ENCODE results near the gene CDH13.

The CDH13 gene

GRCh38 chr16:83200005-83200779 is 573.4 kb downstream of the CDH13 start:
- POLR2A ChIA-PET: no interaction called here
- CTCF ChIA-PET: interaction anchor here (1.1 to 1.5 kb wide), 2 partner anchors 12 to 14 kb away, joined by 3 to 4 read pairs; no protein-coding TSS in a partner anchor
- DNase-seq (ENCODE audit: extremely low spot score): no peak
- no peak for TF ChIP-seq CTCF (IDR thresholded peaks at IDR 0.05; ENCODE audit: control extremely low read depth, extremely low read depth, low read depth, missing control alignments)

DNA sequence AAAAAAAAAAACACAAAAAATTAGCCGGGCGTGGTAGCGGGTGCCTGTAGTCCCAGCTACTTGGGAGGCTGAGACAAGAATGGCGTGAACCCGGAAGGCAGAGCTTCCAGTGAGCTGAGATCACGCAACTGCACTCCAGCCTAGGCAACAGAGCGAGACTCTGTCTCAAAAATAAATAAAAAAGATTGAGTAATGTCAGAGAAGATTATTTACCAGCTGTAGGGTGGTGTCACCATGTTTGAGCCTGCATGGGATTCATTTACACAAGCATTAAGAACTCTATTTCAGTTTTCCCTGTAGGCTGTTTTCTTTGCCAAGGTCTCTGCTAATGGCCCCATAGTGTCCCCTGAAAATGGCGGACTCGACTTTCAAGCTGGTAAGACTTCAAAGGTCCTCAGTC is 575.0 kb downstream of the CDH13 start:
- POLR2A ChIA-PET: no interaction called here

DNA sequence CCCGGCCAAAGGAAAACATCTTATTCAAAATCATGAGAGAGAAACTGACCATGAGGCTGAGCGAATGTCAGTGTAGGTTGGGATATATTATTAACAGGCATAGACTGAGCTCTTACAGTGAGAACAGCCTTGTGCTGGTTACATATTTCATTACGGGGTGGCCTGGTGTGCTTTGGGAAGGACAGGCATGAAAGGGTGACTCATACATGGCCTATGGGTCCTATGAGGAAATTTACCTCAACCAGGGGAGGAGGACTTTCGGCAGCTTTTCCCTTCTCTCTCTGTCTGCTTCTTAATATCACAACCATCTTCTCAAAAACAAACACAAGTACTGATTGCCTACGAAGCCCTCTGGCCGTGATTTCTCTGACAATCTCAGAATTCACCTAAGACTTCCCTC is 579.1 kb downstream of the CDH13 start:
- ChIA-PET POLR2A (no interaction called here), CTCF (interaction anchor here (1.2 kb wide), 1 partner anchor 9 kb away, joined by 4 read pairs; no protein-coding TSS in a partner anchor)
- DNase-seq (ENCODE audit: extremely low spot score): no peak

More for the DNA sequence above, 575.0 kb downstream of the CDH13 start:
- DNase-seq (ENCODE audit: extremely low spot score): no peak
- CTCF ChIA-PET: no interaction called here
- TF ChIP-seq CTCF (IDR thresholded peaks at IDR 0.05; ENCODE audit: control extremely low read depth, extremely low read depth, low read depth, missing control alignments): no peak

DNA sequence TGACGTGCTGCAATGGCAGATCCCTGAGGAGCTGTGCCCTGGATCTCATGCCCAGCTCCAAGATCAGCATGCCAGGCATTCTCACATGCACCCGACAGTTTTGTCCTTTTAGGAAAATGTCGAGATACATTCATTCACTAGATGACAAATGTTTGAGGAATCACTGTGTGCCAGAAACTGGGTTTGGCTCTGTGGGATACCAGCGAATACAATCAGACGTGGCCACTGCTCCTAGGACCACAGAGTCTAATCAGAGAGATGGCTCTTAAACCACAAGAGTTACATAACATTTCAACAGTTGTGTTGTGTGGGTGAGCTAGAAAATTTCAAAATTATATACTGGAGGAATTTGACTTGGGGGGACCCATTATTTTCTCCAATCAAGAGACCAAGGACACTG is 579.7 kb downstream of the CDH13 start:
- TF ChIP-seq CTCF (IDR thresholded peaks at IDR 0.05; ENCODE audit: control extremely low read depth, extremely low read depth, low read depth, missing control alignments): no peak
- POLR2A ChIA-PET: no interaction called here
- DNase-seq (ENCODE audit: extremely low spot score): no peak
- CTCF ChIA-PET: interaction anchor here (1.2 kb wide), 1 partner anchor 8 kb away, joined by 4 read pairs; no protein-coding TSS in a partner anchor

More for the DNA sequence above, 579.1 kb downstream of the CDH13 start:
- TF ChIP-seq CTCF (IDR thresholded peaks at IDR 0.05; ENCODE audit: control extremely low read depth, extremely low read depth, low read depth, missing control alignments): no peak

GRCh38 chr16:83211711-83212110 is 584.9 kb downstream of the CDH13 start:
- DNase-seq (ENCODE audit: extremely low spot score): no peak
- ChIA-PET POLR2A (no interaction called here), CTCF (interaction anchor here (7.9 kb wide), 1 partner anchor 948 kb away, joined by 40 read pairs; no protein-coding TSS in a partner anchor)
- no peak for TF ChIP-seq CTCF (IDR thresholded peaks at IDR 0.05; ENCODE audit: control extremely low read depth, extremely low read depth, low read depth, missing control alignments)

- ChIA-PET POLR2A (no interaction called here), CTCF (interaction anchor here (1.3 to 7.9 kb wide), 3 partner anchors 12 to 949 kb away, joined by 4 to 40 read pairs (median 7); no protein-coding TSS in a partner anchor)
- no peak for DNase-seq (ENCODE audit: extremely low spot score)
- TF ChIP-seq CTCF (IDR thresholded peaks at IDR 0.05; ENCODE audit: control extremely low read depth, extremely low read depth, low read depth, missing control alignments): no peak
These were observed 585.6 kb downstream of the CDH13 start for GRCh38 chr16:83212301-83212841.

Measured in GM10248 (cell line).